HepG2 (cell line): ENCODE results near the gene RAD51. TPM values are rescaled to one million over a fixed set of nuclear protein-coding genes. Genes with fewer than 3 reads are reported as not detected.

Source experiments
- CAMTA2 ChIP-seq: sonication (generic); formaldehyde crosslinking; IDR thresholded peaks from 2 replicates; pipeline ENCODE4 v1.4.0; 2020; ENCODE audit warnings: mild to moderate bottlenecking, missing genetic modification reagents, borderline replicate concordance
- HNRNPUL1 ChIP-seq: fragments of 200-400 bp; formaldehyde crosslinking; IDR thresholded peaks from 2 replicates; pipeline ENCODE4 v1.6.1; 2017; ENCODE audit warnings: low read depth, mild to moderate bottlenecking, low read length, moderate library complexity
- PAF1 ChIP-seq: IDR thresholded peaks from 2 replicates; pipeline ENCODE4 v1.6.1; 2016; ENCODE audit warnings: missing genetic modification reagents, missing compliant biosample characterization
- PCBP2 ChIP-seq: fragments of 200-400 bp; formaldehyde crosslinking; optimal IDR thresholded peaks from 2 replicates; pipeline ENCODE3; 2018; ENCODE audit warnings: low read length, low read depth; ENCODE audit not compliant: poor library complexity, severe bottlenecking
- SP5 ChIP-seq: IDR thresholded peaks from 2 replicates; pipeline ENCODE4 v1.6.1; 2016; ENCODE audit warnings: low read depth, borderline replicate concordance
- STAG1 ChIP-seq: sonication (generic); formaldehyde crosslinking; IDR thresholded peaks from 2 replicates; pipeline ENCODE4 v1.4.0; 2020; ENCODE audit warnings: missing genetic modification reagents
- TBX2 ChIP-seq: sonication (generic); formaldehyde crosslinking; IDR thresholded peaks from 2 replicates; pipeline ENCODE4 v1.5.0; 2020; ENCODE audit warnings: missing genetic modification reagents, mild to moderate bottlenecking, borderline replicate concordance
- THAP11 ChIP-seq: IDR thresholded peaks from 2 replicates; pipeline ENCODE4 v1.6.1; 2016; ENCODE audit warnings: missing biosample characterization, missing genetic modification reagents
- ZFP36L2 ChIP-seq: sonication (generic); formaldehyde crosslinking; IDR thresholded peaks from 2 replicates; pipeline ENCODE4 v1.4.0; 2020; ENCODE audit warnings: missing genetic modification reagents
- ZNF143 ChIP-seq: sonication (generic); formaldehyde crosslinking; IDR thresholded peaks from 2 replicates; pipeline ENCODE4 v1.4.0; 2020; ENCODE audit warnings: missing genetic modification reagents
- ZNF230 ChIP-seq: sonication (generic); formaldehyde crosslinking; IDR thresholded peaks from 2 replicates; pipeline ENCODE4 v1.4.0; 2020; ENCODE audit warnings: mild to moderate bottlenecking, missing genetic modification reagents
- ZNF234 ChIP-seq: sonication (generic); formaldehyde crosslinking; conservative IDR thresholded peaks from 2 replicates; pipeline ENCODE4 v1.5.1; 2020; ENCODE audit warnings: mild to moderate bottlenecking, missing genetic modification reagents
- ZNF235 ChIP-seq: sonication (generic); formaldehyde crosslinking; IDR thresholded peaks from 2 replicates; pipeline ENCODE4 v1.8.1; 2023; ENCODE audit warnings: mild to moderate bottlenecking, missing genetic modification reagents, borderline replicate concordance
- ZNF260 ChIP-seq: sonication (generic); formaldehyde crosslinking; IDR thresholded peaks from 2 replicates; pipeline ENCODE4 v1.4.0; 2020; ENCODE audit warnings: missing genetic modification reagents, low read depth, mild to moderate bottlenecking, borderline replicate concordance
- ZNF331 ChIP-seq: sonication (generic); formaldehyde crosslinking; IDR thresholded peaks from 2 replicates; pipeline ENCODE4 v1.4.0; 2020; ENCODE audit warnings: missing genetic modification reagents
- ZNF354B ChIP-seq: sonication (generic); formaldehyde crosslinking; IDR thresholded peaks from 2 replicates; pipeline ENCODE4 v1.8.0; 2022; ENCODE audit warnings: mild to moderate bottlenecking, missing genetic modification reagents
- ZNF484 ChIP-seq: sonication (generic); formaldehyde crosslinking; IDR thresholded peaks from 2 replicates; pipeline ENCODE4 v1.5.1; 2020; ENCODE audit warnings: mild to moderate bottlenecking, low read depth, missing genetic modification reagents, borderline replicate concordance
- ZNF780A ChIP-seq: sonication (generic); formaldehyde crosslinking; IDR thresholded peaks from 2 replicates; pipeline ENCODE4 v1.8.0; 2022; ENCODE audit warnings: mild to moderate bottlenecking, missing genetic modification reagents, moderate library complexity
- polyA plus RNA-seq, 8 experiments: library from polyadenylated mRNA; depleted of rRNA in 3 of 8; stranded (reverse) in 7 of 8; unstranded in 1 of 8; fragments of >200 nt; fragmentation: Illumina TruSeq in 4 of 8; extraction: Trizol in 4 of 8; gene quantifications; 2 replicates each; pipeline versions ENCODE4 v1.2.1 to v1.2.3, GENCODE V29; 2011 to 2016; ENCODE audit warnings: low read depth in 4 of 8, missing spikeins in 1 of 8, mixed read lengths in 1 of 8; ENCODE audit not compliant: insufficient read depth in 1 of 8
- total RNA-seq, 5 experiments: library from RNA; depleted of rRNA; stranded (reverse); fragments of >200 nt; fragmentation: Illumina TruSeq; extraction: Trizol; gene quantifications; 2 replicates each; pipeline ENCODE4 v1.2.3, GENCODE V29; 2016; ENCODE audit warnings: low read depth in 1 of 5
- TF ChIP-seq, protein P1 (sequence below): sonication (generic); formaldehyde crosslinking; IDR thresholded peaks from 2 replicates; pipeline ENCODE4 v1.4.0; 2020; ENCODE audit warnings: missing genetic modification reagents, borderline replicate concordance
- TF ChIP-seq, protein P2 (sequence below): sonication (generic); formaldehyde crosslinking; IDR thresholded peaks from 2 replicates; pipeline ENCODE4 v1.5.0; 2020; ENCODE audit warnings: mild to moderate bottlenecking, low read depth, missing genetic modification reagents, borderline replicate concordance
- TF ChIP-seq, protein P3 (sequence below): sonication (generic); formaldehyde crosslinking; IDR thresholded peaks from 2 replicates; pipeline ENCODE4 v1.4.0; 2020; ENCODE audit warnings: missing genetic modification reagents
- TF ChIP-seq, protein P4 (sequence below): sonication (generic); formaldehyde crosslinking; IDR thresholded peaks from 2 replicates; pipeline ENCODE4 v1.4.0; 2020; ENCODE audit warnings: mild to moderate bottlenecking, missing genetic modification reagents
- TF ChIP-seq, protein P5 (sequence below): sonication (generic); formaldehyde crosslinking; IDR thresholded peaks from 2 replicates; pipeline ENCODE4 v1.4.0; 2020; ENCODE audit warnings: missing genetic modification reagents, mild to moderate bottlenecking, borderline replicate concordance

Gene RAD51
- total and polyA plus RNA-seq, 2 of the 13 experiments (the other 11 are each of a cell fraction or from before 2014, with no cell fraction given), result 8.5 to 12.8 TPM

DNA sequence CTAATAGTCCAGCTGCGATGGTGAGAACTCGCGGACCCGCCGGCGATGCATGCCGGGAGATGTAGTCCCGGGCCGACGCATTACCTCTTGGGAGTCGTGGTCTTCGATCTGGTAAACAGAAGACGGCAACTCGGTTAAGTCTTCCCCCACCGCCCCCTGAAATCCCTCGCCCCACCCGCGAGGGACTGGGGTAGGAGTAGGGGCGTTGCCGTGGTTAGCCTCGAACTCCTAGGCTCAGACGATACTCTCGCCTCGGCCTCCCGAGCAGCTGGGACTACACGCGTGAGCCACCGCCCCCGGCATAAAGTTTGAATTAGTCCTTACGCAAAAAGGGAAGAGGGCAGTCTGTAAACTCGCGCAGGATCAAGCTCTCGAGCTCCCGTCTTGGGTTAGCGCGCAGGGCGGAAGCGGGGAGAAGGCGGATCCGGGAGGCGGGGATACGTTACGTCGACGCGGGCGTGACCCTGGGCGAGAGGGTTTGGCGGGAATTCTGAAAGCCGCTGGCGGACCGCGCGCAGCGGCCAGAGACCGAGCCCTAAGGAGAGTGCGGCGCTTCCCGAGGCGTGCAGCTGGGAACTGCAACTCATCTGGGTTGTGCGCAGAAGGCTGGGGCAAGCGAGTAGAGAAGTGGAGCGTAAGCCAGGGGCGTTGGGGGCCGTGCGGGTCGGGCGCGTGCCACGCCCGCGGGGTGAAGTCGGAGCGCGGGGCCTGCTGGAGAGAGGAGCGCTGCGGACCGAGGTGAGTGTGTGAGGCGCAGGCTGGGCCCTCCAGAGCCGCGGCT is at the start of gene RAD51 (continued):
- TF ChIP-seq, protein P1, sequence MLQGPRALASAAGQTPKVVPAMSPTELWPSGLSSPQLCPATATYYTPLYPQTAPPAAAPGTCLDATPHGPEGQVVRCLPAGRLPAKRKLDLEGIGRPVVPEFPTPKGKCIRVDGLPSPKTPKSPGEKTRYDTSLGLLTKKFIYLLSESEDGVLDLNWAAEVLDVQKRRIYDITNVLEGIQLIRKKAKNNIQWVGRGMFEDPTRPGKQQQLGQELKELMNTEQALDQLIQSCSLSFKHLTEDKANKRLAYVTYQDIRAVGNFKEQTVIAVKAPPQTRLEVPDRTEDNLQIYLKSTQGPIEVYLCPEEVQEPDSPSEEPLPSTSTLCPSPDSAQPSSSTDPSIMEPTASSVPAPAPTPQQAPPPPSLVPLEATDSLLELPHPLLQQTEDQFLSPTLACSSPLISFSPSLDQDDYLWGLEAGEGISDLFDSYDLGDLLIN (CRISPR knock-in tag), result peak; percentile 92; the same call in 1 of the 2 replicates
- TF ChIP-seq PCBP2, result no peak
- no peak for TF ChIP-seq CAMTA2 (CRISPR knock-in tag)
- TF ChIP-seq, protein P2, sequence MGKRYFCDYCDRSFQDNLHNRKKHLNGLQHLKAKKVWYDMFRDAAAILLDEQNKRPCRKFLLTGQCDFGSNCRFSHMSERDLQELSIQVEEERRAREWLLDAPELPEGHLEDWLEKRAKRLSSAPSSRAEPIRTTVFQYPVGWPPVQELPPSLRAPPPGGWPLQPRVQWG (CRISPR knock-in tag), result no peak
- TF ChIP-seq ZNF143 (CRISPR knock-in tag), result peak; percentile 95
- TF ChIP-seq ZNF260 (CRISPR knock-in tag), result no peak
- TF ChIP-seq STAG1 (CRISPR knock-in tag), result 0 out of 2 replicates have a peak, but pooled peaks have one; percentile 18
- no peak for TF ChIP-seq ZNF484 (CRISPR knock-in tag)
- peak; percentile 37 for TF ChIP-seq TBX2
- TF ChIP-seq ZNF234 (CRISPR knock-in tag), result no peak
- no peak for TF ChIP-seq ZNF235
- no peak; the same call in 1 of the 2 replicates for TF ChIP-seq ZFP36L2
- TF ChIP-seq, protein P3, sequence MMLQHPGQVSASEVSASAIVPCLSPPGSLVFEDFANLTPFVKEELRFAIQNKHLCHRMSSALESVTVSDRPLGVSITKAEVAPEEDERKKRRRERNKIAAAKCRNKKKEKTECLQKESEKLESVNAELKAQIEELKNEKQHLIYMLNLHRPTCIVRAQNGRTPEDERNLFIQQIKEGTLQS (CRISPR knock-in tag), result no peak
- TF ChIP-seq, protein P4, sequence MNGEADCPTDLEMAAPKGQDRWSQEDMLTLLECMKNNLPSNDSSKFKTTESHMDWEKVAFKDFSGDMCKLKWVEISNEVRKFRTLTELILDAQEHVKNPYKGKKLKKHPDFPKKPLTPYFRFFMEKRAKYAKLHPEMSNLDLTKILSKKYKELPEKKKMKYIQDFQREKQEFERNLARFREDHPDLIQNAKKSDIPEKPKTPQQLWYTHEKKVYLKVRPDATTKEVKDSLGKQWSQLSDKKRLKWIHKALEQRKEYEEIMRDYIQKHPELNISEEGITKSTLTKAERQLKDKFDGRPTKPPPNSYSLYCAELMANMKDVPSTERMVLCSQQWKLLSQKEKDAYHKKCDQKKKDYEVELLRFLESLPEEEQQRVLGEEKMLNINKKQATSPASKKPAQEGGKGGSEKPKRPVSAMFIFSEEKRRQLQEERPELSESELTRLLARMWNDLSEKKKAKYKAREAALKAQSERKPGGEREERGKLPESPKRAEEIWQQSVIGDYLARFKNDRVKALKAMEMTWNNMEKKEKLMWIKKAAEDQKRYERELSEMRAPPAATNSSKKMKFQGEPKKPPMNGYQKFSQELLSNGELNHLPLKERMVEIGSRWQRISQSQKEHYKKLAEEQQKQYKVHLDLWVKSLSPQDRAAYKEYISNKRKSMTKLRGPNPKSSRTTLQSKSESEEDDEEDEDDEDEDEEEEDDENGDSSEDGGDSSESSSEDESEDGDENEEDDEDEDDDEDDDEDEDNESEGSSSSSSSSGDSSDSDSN (CRISPR knock-in tag), result peak; percentile 63
- TF ChIP-seq SP5 (CRISPR knock-in tag), result peak; percentile 69
- no peak for TF ChIP-seq ZNF780A (CRISPR knock-in tag)
- peak; percentile 72; the same call in 1 of the 2 replicates for TF ChIP-seq ZNF230 (CRISPR knock-in tag)
- TF ChIP-seq ZNF331 (CRISPR knock-in tag), result peak; percentile 18; the same call in 1 of the 2 replicates
- no peak for TF ChIP-seq ZNF354B (CRISPR knock-in tag)
- peak; percentile 97 for TF ChIP-seq THAP11 (CRISPR knock-in tag)
- TF ChIP-seq, protein P5, sequence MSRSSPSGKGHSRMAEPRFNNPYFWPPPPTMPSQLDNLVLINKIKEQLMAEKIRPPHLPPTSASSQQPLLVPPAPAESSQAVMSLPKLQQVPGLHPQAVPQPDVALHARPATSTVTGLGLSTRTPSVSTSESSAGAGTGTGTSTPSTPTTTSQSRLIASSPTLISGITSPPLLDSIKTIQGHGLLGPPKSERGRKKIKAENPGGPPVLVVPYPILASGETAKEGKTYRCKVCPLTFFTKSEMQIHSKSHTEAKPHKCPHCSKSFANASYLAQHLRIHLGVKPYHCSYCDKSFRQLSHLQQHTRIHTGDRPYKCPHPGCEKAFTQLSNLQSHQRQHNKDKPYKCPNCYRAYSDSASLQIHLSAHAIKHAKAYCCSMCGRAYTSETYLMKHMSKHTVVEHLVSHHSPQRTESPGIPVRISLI (CRISPR knock-in tag), result no peak
- no peak for TF ChIP-seq HNRNPUL1
- no peak for TF ChIP-seq PAF1
